Nephron (organoid): ENCODE measurements around the gene OR13C8.
"Not testable (repeated sequence)": the region's sequence is repeated elsewhere in the genome, so short reads cannot be mapped to it uniquely, and the experiment has no call there.

ENCODE experiments used
- H3K27ac Mint-ChIP-seq, 3 experiments: 2 replicates each; pipeline ENCODE4 v1.8.0; 2020; ENCODE audit warnings: mixed read lengths in 3 of 3, mild to moderate bottlenecking in 2 of 3, moderate library complexity in 1 of 3
- H3K27me3 Mint-ChIP-seq: 2 replicates; pipeline ENCODE4 v1.8.0; 2021; ENCODE audit warnings: low read depth, mild to moderate bottlenecking, moderate library complexity, mixed read lengths
- H3K36me3 Mint-ChIP-seq: 2 replicates; pipeline ENCODE4 v1.8.0; 2020; ENCODE audit warnings: low read depth, mixed read lengths
- H3K4me1 Mint-ChIP-seq: 2 replicates; pipeline ENCODE4 v1.8.0; 2020; ENCODE audit warnings: mixed read lengths
- H3K4me3 Mint-ChIP-seq, 3 experiments: 2 replicates each; pipeline ENCODE4 v1.8.0; 2020; ENCODE audit warnings: mild to moderate bottlenecking in 3 of 3, mixed read lengths in 3 of 3, moderate library complexity in 2 of 3
- H3K9me3 Mint-ChIP-seq: 2 replicates; pipeline ENCODE4 v1.8.0; 2020; ENCODE audit warnings: mixed read lengths
- CTCF ChIP-seq, 3 experiments: fragments of 200-600 bp; sonication (generic); IDR thresholded peaks; one replicate each; pipeline ENCODE4 v1.5.0; 2021; ENCODE audit warnings: antibody characterized with exemption in 3 of 3; ENCODE audit not compliant: unreplicated experiment in 3 of 3

The OR13C8 gene

GRCh38 chr9:104568868-104569267, at the start of gene OR13C8:
Gene OR13C8, plus strand, starts transcription at chr9:104569168. Its CDS starts 0 bp downstream, at chr9:104569168.
- Mint-ChIP-seq H3K4me1 (no peaks in the 10 kb centered on the region), H3K9me3 (peaks cover 17% of the 10 kb centered on the region), H3K4me3 (no peak within 1 kb of the TSS), H3K27ac (no peak within 1 kb of the TSS), H3K36me3 (no peaks in the 10 kb centered on the region), H3K27me3 (no peaks in the 10 kb centered on the region)
- TF ChIP-seq CTCF (IDR thresholded peaks at IDR 0.05; ENCODE audit: unreplicated experiment in 3 of 3), result no peak

- not testable (repeated sequence) for H3K27ac Mint-ChIP-seq, H3K4me3 Mint-ChIP-seq, H3K4me1 Mint-ChIP-seq, H3K9me3 Mint-ChIP-seq, H3K27me3 Mint-ChIP-seq, H3K36me3 Mint-ChIP-seq
Measured at GRCh38 chr9:104520241-104520640, 48.7 kb upstream of the OR13C8 start.

GRCh38 chr9:104527109-104527508, 41.9 kb upstream of the OR13C8 start, which contains the start of gene OR13C4:
Gene OR13C4, minus strand, starts transcription at chr9:104527209. Its CDS starts 0 bp downstream, at chr9:104527209.
- Mint-ChIP-seq H3K36me3 (no peaks in the 10 kb centered on the region), H3K4me1 (no peaks in the 10 kb centered on the region), H3K4me3 (no peak within 1 kb of the TSS), H3K27me3 (no peaks in the 10 kb centered on the region), H3K9me3 (no peaks in the 10 kb centered on the region), H3K27ac (no peak within 1 kb of the TSS)
- no peak for TF ChIP-seq CTCF (IDR thresholded peaks at IDR 0.05; ENCODE audit: unreplicated experiment in 3 of 3)

- Mint-ChIP-seq H3K27ac (no peak within 1 kb of the TSS), H3K9me3 (no peaks in the 10 kb centered on the region), H3K36me3 (no peaks in the 10 kb centered on the region), H3K4me1 (no peaks in the 10 kb centered on the region), H3K27me3 (no peaks in the 10 kb centered on the region), H3K4me3 (no peak within 1 kb of the TSS)
- TF ChIP-seq CTCF (IDR thresholded peaks at IDR 0.05; ENCODE audit: unreplicated experiment in 3 of 3), result no peak
Measured at GRCh38 chr9:104536756-104537155, 32.2 kb upstream of the OR13C8 start, which contains the start of gene OR13C3. Gene OR13C3, minus strand, starts transcription at chr9:104536856. Its CDS starts 133 bp downstream, at chr9:104536723.

GRCh38 chr9:104539275-104539674, 29.7 kb upstream of the OR13C8 start:
- H3K27ac Mint-ChIP-seq, result no peak overlapping the region
- no peaks in the 10 kb centered on the region for H3K36me3 Mint-ChIP-seq
- no peaks in the 10 kb centered on the region for H3K4me1 Mint-ChIP-seq
- no peaks in the 10 kb centered on the region for H3K9me3 Mint-ChIP-seq
- TF ChIP-seq CTCF (IDR thresholded peaks at IDR 0.05; ENCODE audit: unreplicated experiment in 3 of 3), result no peak
- no peak overlapping the region for H3K4me3 Mint-ChIP-seq
- H3K27me3 Mint-ChIP-seq, result no peaks in the 10 kb centered on the region

GRCh38 chr9:104544644-104545043, 24.3 kb upstream of the OR13C8 start:
- no peak for TF ChIP-seq CTCF (IDR thresholded peaks at IDR 0.05; ENCODE audit: unreplicated experiment in 3 of 3)
- Mint-ChIP-seq H3K27ac (no peak overlapping the region), H3K36me3 (no peaks in the 10 kb centered on the region), H3K4me1 (no peaks in the 10 kb centered on the region), H3K4me3 (no peak overlapping the region), H3K27me3 (no peaks in the 10 kb centered on the region), H3K9me3 (no peaks in the 10 kb centered on the region)
